Sigmoid colon (tissue), 4 donors: ENCODE measurements around the gene ZNF408.

Experiments used
- CTCF ChIP-seq, 4 experiments: fragments of 450-650 bp in 3 of 4; fragments of 200-600 bp in 1 of 4; IDR thresholded peaks; one replicate each; pipeline ENCODE4 v1.5.1; 2016 to 2019; ENCODE audit warnings: antibody characterized with exemption in 4 of 4, mild to moderate bottlenecking in 3 of 4, moderate library complexity in 2 of 4
- EP300 ChIP-seq, 4 donors: sonication (generic); formaldehyde crosslinking; IDR thresholded peaks; one replicate each; pipeline ENCODE4 v1.6.1; 2017; ENCODE audit warnings: antibody characterized with exemption in 4 of 4
- POLR2A ChIP-seq, 2 donors: fragments of 450-650 bp; IDR thresholded peaks; one replicate each; pipeline ENCODE4 v1.6.1; 2016; ENCODE audit warnings: antibody characterized with exemption in 2 of 2, mild to moderate bottlenecking in 2 of 2, moderate library complexity in 2 of 2

- TF ChIP-seq CTCF (IDR thresholded peaks at IDR 0.05): no peak
- TF ChIP-seq POLR2A (IDR thresholded peaks at IDR 0.05): no peak
- no peak for TF ChIP-seq EP300 (IDR thresholded peaks at IDR 0.05)
Measured at GRCh38 chr11:46728659-46729040, 27.8 kb downstream of the ZNF408 start.
